B cell (primary cell): ENCODE measurements around the gene IFNL3.

ENCODE experiments used
- EZH2 ChIP-seq: IDR thresholded peaks from 2 replicates; pipeline ENCODE4 v1.6.1; 2012; ENCODE audit warnings: borderline replicate concordance, low read depth, mild to moderate bottlenecking, moderate library complexity, low read length; ENCODE audit not compliant: insufficient read depth, poor library complexity, severe bottlenecking
- TF ChIP-seq, protein P1 (sequence below): fragments of 200-600 bp; IDR thresholded peaks from one replicate; pipeline ENCODE4 v1.8.0; 2022; ENCODE audit warnings: antibody characterized with exemption, mild to moderate bottlenecking

DNA sequence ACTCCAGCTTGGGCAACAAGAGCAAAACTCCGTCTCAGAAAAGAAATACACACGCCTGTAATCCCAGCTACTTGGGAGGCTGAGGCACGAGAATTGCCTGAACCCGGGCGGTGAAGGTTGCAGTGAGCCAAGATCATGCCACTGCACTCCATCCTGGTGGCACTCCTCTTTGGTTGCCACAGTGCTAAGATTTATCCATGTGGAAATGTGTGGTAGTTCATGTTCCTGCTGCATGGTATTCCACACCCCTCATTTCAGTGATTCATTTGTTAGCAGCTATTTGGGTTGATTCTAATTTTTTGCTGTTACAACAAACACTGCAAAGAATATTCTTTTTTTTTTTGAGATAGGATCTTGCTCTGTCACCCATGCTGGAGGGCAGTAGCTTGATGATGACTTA is 12.1 kb downstream of the IFNL3 start:
- TF ChIP-seq, protein P1, sequence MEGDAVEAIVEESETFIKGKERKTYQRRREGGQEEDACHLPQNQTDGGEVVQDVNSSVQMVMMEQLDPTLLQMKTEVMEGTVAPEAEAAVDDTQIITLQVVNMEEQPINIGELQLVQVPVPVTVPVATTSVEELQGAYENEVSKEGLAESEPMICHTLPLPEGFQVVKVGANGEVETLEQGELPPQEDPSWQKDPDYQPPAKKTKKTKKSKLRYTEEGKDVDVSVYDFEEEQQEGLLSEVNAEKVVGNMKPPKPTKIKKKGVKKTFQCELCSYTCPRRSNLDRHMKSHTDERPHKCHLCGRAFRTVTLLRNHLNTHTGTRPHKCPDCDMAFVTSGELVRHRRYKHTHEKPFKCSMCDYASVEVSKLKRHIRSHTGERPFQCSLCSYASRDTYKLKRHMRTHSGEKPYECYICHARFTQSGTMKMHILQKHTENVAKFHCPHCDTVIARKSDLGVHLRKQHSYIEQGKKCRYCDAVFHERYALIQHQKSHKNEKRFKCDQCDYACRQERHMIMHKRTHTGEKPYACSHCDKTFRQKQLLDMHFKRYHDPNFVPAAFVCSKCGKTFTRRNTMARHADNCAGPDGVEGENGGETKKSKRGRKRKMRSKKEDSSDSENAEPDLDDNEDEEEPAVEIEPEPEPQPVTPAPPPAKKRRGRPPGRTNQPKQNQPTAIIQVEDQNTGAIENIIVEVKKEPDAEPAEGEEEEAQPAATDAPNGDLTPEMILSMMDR: no peak
- no peak for TF ChIP-seq EZH2
